ENCODE results near the gene BICRA. TPM values are rescaled to one million over a fixed set of nuclear protein-coding genes. Genes with fewer than 3 reads are reported as not detected.

Gene BICRA
- total and polyA plus RNA-seq, 2 of the 8 experiments (the other 6 are each of a cell fraction or from before 2014, with no cell fraction given): 1.5 to 29.2 TPM

- no peak overlapping the region for H3K9ac ChIP-seq (replicated peaks in 1 of 4; ENCODE audit: extremely low read depth in 1 of 4, low read depth in 3 of 4, low read length in 3 of 4)
- H2AFZ ChIP-seq (ENCODE audit: low read length): no peak overlapping the region
- ChIA-PET CTCF (ENCODE audit: partially characterized antibody) (no interaction called here), POLR2A (ENCODE audit: partially characterized antibody) (interaction anchor here (5.8 to 6.1 kb wide), 2 partner anchors 8 to 15 kb away, joined by 57 to 59 read pairs; no protein-coding TSS in a partner anchor)
- H3K36me3 ChIP-seq (ENCODE audit: control insufficient read depth in 2 of 4, insufficient read depth in 4 of 4, low read length in 3 of 4): no peaks in the 10 kb centered on the region; a peak in 1 of 8 replicates
- 92% methylated on average over 7 of the region's 7 CpGs; no CpG with 5 or more reads in 1 of the 2 experiments for WGBS, 2 experiments (ENCODE audit: extremely low coverage in 1 of 2, insufficient coverage in 1 of 2, insufficient read length in 1 of 2, insufficient replicate concordance in 2 of 2, low coverage in 1 of 2, low lambda C conversion rate in 2 of 2, missing lambda C conversion rate in 1 of 2)
- FAIRE-seq: no peak
- H3K14ac ChIP-seq (ENCODE audit: insufficient read length): no peak overlapping the region
- H3K4me3 ChIP-seq (ENCODE audit: extremely low read depth in 1 of 4, insufficient read depth in 2 of 4, low read depth in 3 of 4, low read length in 4 of 4): no peak overlapping the region
- no peak overlapping the region for H3K4me2 ChIP-seq (ENCODE audit: insufficient read depth in 1 of 2, low read depth in 2 of 2, low read length in 2 of 2)
- H3K9me3 ChIP-seq (ENCODE audit: insufficient read depth in 2 of 2, low read depth in 1 of 2, low read length in 1 of 2): no peaks in the 10 kb centered on the region
- no peak overlapping the region for H3K27ac ChIP-seq (ENCODE audit: low read depth, low read length)
- peaks cover 41 to 94% of the 10 kb centered on the region in 2 experiments for H3K79me2 ChIP-seq (ENCODE audit: control insufficient read depth in 1 of 2, insufficient read depth in 2 of 2, low read length in 2 of 2)
- peaks cover 8 to 22% of the 10 kb centered on the region in 2 experiments for H4K20me1 ChIP-seq (replicated peaks in 1 of 2; ENCODE audit: control insufficient read depth in 1 of 2, insufficient read depth in 2 of 2, low read length in 2 of 2)
- peaks cover 3% of the 10 kb centered on the region; the same call in 1 of the 2 replicates for H3K23me2 ChIP-seq (ENCODE audit: low read depth, low read length)
- no peak overlapping the region for H3K4ac ChIP-seq (replicated peaks; ENCODE audit: insufficient read length, low read depth, low read length)
- H3K23ac ChIP-seq (ENCODE audit: insufficient read length): no peak overlapping the region
- H2BK120ac ChIP-seq (replicated peaks; ENCODE audit: low read depth, low read length): no peak overlapping the region
- H3K4me1 ChIP-seq (replicated peaks in 1 of 4; ENCODE audit: control insufficient read depth in 3 of 4, insufficient read depth in 4 of 4, low read length in 3 of 4): peaks cover 24 to 57% (median 40%) of the 10 kb centered on the region in 4 experiments
- peak overlapping the region; percentile 29; the same call in 1 of the 2 replicates for H2AK5ac ChIP-seq (ENCODE audit: low read depth, low read length)
- no peak overlapping the region for H4K8ac ChIP-seq (ENCODE audit: extremely low read depth, insufficient read depth, low read length)
- peak overlapping the region; percentile 92; the same call in 1 of the 2 replicates for H2BK12ac ChIP-seq (ENCODE audit: low read depth, low read length)
- H2BK5ac ChIP-seq (ENCODE audit: low read depth, low read length): peak overlapping the region; percentile 77
- no peak for DNase-seq (ENCODE audit: low read depth in 1 of 2, low spot score in 2 of 2)
- H3K18ac ChIP-seq (ENCODE audit: extremely low read depth, low read length): peak overlapping the region; percentile 68
- no peak overlapping the region for H4K5ac ChIP-seq (ENCODE audit: insufficient read length, low read depth, low read length)
- H3K27me3 ChIP-seq (replicated peaks in 1 of 4; ENCODE audit: control insufficient read depth in 3 of 4, extremely low read depth in 1 of 4, insufficient read depth in 3 of 4, low read length in 3 of 4): no peaks in the 10 kb centered on the region
- no peak overlapping the region for H3K56ac ChIP-seq (replicated peaks; ENCODE audit: insufficient read length, low read depth, low read length)
- 0 out of 2 replicates have a peak overlapping the region, but pooled peaks have one; percentile 80 for H2BK20ac ChIP-seq (ENCODE audit: low read length)
- peaks cover 26% of the 10 kb centered on the region for H3K79me1 ChIP-seq (ENCODE audit: low read depth, low read length)
- no peak overlapping the region for H4K91ac ChIP-seq (replicated peaks; ENCODE audit: insufficient read length, low read length)
- H2BK15ac ChIP-seq (ENCODE audit: low read length): 0 out of 2 replicates have a peak overlapping the region, but pooled peaks have one; percentile 29
- TF ChIP-seq SAP30 (IDR thresholded peaks at IDR 0.05; ENCODE audit: insufficient read depth, insufficient replicate concordance, low read length) (no peak), TBP (IDR thresholded peaks at IDR 0.05; ENCODE audit: low read depth, low read length) (no peak), KDM5A (IDR thresholded peaks at IDR 0.05; ENCODE audit: low read length) (no peak), SP2 (IDR thresholded peaks at IDR 0.05; ENCODE audit: low read length) (no peak), RFX5 (IDR thresholded peaks at IDR 0.05; ENCODE audit: borderline replicate concordance, low read depth, low read length) (no peak), SUZ12 (IDR thresholded peaks at IDR 0.05; ENCODE audit: low read length) (no peak), HDAC6 (IDR thresholded peaks at IDR 0.05; ENCODE audit: low read depth, low read length) (no peak), RXRA (IDR thresholded peaks at IDR 0.05; ENCODE audit: insufficient read depth, low read depth, low read length) (no peak)
These were observed 6.3 kb downstream of the BICRA start for GRCh38 chr19:47615230-47615629.

All from H1 (cell line).